A549 treated with CpdA at 1 μM for 4 hours (cell line): ENCODE measurements around the gene TMEM121. TPM values are rescaled to one million over a fixed set of nuclear protein-coding genes. Genes with fewer than 3 reads are reported as not detected.

Source experiments
- total RNA-seq: library from RNA; stranded (reverse); fragments of 200-300 nt; extraction: Qiagen RNA extraction; gene quantifications from 5 replicates; pipeline ENCODE4 v1.2.3, GENCODE V29; 2022; ENCODE audit warnings: low read depth

TMEM121 gene
- 3.2 to 9.7 TPM (median 9.0 TPM) in 5 replicates for total RNA-seq

GRCh38 chr14:105525861-105526775 lies at the start of gene TMEM121:
TSS of gene TMEM121 (plus strand) at chr14:105526583. CDS start at chr14:105528835, 2,252 bp downstream.

GRCh38 chr14:105486163-105486973 lies 40.0 kb upstream of the TMEM121 start, which contains the start of gene CRIP1:
TSS of gene CRIP1 (plus strand) at chr14:105486886. CDS start at chr14:105487260, 374 bp downstream.

GRCh38 chr14:105490572-105491365 lies 35.6 kb upstream of the TMEM121 start, which contains the start of gene TEDC1:
TSS of gene TEDC1 (plus strand) at chr14:105491246. CDS start at chr14:105491376, 130 bp downstream.

Other genes starting within 250 kb of the TMEM121 start
- 22.2 to 28.9 TPM (median 27.6 TPM) in 5 replicates for gene BRF1, start 225.6 kb upstream of the TMEM121 start, total RNA-seq
- 20.3 to 30.9 TPM (median 24.2 TPM) in 5 replicates for gene PACS2, start 211.8 kb upstream of the TMEM121 start, total RNA-seq
- gene TEX22, start 128.0 kb upstream of the TMEM121 start, total RNA-seq: 0.08 to 0.28 TPM (median 0.22 TPM) in 4 of 5 replicates, not detected in the other
- 57.8 to 88.0 TPM (median 75.8 TPM) in 5 replicates for gene MTA1, start 106.8 kb upstream of the TMEM121 start, total RNA-seq
- 92.8 to 162 TPM (median 146 TPM) in 5 replicates for gene CRIP2, start 51.8 kb upstream of the TMEM121 start, total RNA-seq
- gene CRIP1, start 39.7 kb upstream of the TMEM121 start, total RNA-seq: 1,651 to 1,885 TPM (median 1,685 TPM) in 5 replicates
- 32.7 to 51.3 TPM (median 43.3 TPM) in 5 replicates for gene TEDC1, start 35.3 kb upstream of the TMEM121 start, total RNA-seq